GM18870 (cell line): ENCODE measurements around the gene SOBP.
"Not testable (repeated sequence)": the region's sequence is repeated elsewhere in the genome, so short reads cannot be mapped to it uniquely, and the experiment has no call there.

ENCODE experiments used
- ATAC-seq: cut with Tn5 transposase; IDR thresholded peaks from one replicate; pipeline ENCODE4 v1.9.1; 2021; ENCODE audit warnings: moderate library complexity; ENCODE audit not compliant: unreplicated experiment

SOBP gene

GRCh38 chr6:107550241-107550840, 60.4 kb downstream of the SOBP start:
- no peak for ATAC-seq

GRCh38 chr6:107550906-107551305, 61.0 kb downstream of the SOBP start:
- ATAC-seq: no peak

GRCh38 chr6:107553121-107553520, 63.2 kb downstream of the SOBP start:
- ATAC-seq: not testable (repeated sequence)

- ATAC-seq: no peak
Observed at GRCh38 chr6:107554326-107554725, 64.4 kb downstream of the SOBP start.

GRCh38 chr6:107554918-107555317, 65.0 kb downstream of the SOBP start:
- no peak for ATAC-seq

GRCh38 chr6:107555449-107555848, 65.5 kb downstream of the SOBP start:
- ATAC-seq: no peak

GRCh38 chr6:107556082-107556481, 66.2 kb downstream of the SOBP start:
- no peak for ATAC-seq

- ATAC-seq: no peak
Observed at GRCh38 chr6:107557698-107558097, 67.8 kb downstream of the SOBP start.

- no peak for ATAC-seq
Observed at GRCh38 chr6:107560657-107561056, 70.7 kb downstream of the SOBP start.

GRCh38 chr6:107561306-107561705, 71.4 kb downstream of the SOBP start:
- ATAC-seq: no peak

GRCh38 chr6:107563694-107564588, 74.0 kb downstream of the SOBP start:
- ATAC-seq: no peak

- ATAC-seq: no peak
Observed at GRCh38 chr6:107564589-107564951, 74.7 kb downstream of the SOBP start.

- no peak for ATAC-seq
Observed at GRCh38 chr6:107565165-107565723, 75.3 kb downstream of the SOBP start.

GRCh38 chr6:107567643-107568042, 77.7 kb downstream of the SOBP start:
- no peak for ATAC-seq

GRCh38 chr6:107569473-107569872, 79.6 kb downstream of the SOBP start:
- ATAC-seq: no peak

GRCh38 chr6:107571354-107571753, 81.4 kb downstream of the SOBP start:
- ATAC-seq: no peak

GRCh38 chr6:107572886-107573285, 83.0 kb downstream of the SOBP start:
- ATAC-seq: no peak

GRCh38 chr6:107574856-107575255, 84.9 kb downstream of the SOBP start:
- no peak for ATAC-seq

GRCh38 chr6:107576852-107577251, 86.9 kb downstream of the SOBP start:
- ATAC-seq: no peak

GRCh38 chr6:107578642-107579341, 88.9 kb downstream of the SOBP start:
- ATAC-seq: no peak

- ATAC-seq: no peak
Observed at GRCh38 chr6:107579456-107580056, 89.6 kb downstream of the SOBP start.
